Spleen (tissue), 11 donors: ENCODE data around the gene ARID1A. TPM values are rescaled to one million over a fixed set of nuclear protein-coding genes. Genes with fewer than 3 reads are reported as not detected.

Source experiments
- DNase-seq: peaks from one replicate; pipeline ENCODE4 v3.0.0-alpha.2; 2020
- H3K27ac ChIP-seq, 8 donors: fragments of 200-600 bp; sonication (generic) in 7 of 8; 1 replicate in 4 of 8; 2 replicates in 4 of 8; pipeline versions ENCODE4 v1.5.0 to v1.8.0; 2016 to 2021; ENCODE audit warnings: inconsistent platforms in 4 of 8, mild to moderate bottlenecking in 4 of 8, moderate library complexity in 1 of 8
- H3K27me3 ChIP-seq, 7 donors: fragments of 200-600 bp; sonication (generic) in 6 of 7; replicated peaks in 1 of 7; 1 replicate in 4 of 7; 2 replicates in 3 of 7; pipeline versions ENCODE4 v1.5.0 to v1.8.0; 2016 to 2021; ENCODE audit warnings: inconsistent platforms in 3 of 7, mild to moderate bottlenecking in 1 of 7
- H3K36me3 ChIP-seq, 6 donors: fragments of 200-600 bp; sonication (generic) in 5 of 6; 1 replicate in 4 of 6; 2 replicates in 2 of 6; pipeline versions ENCODE4 v1.5.0 to v1.8.0; 2016 to 2021; ENCODE audit warnings: inconsistent platforms in 2 of 6
- H3K4me1 ChIP-seq, 6 donors: fragments of 200-600 bp; sonication (generic) in 5 of 6; 1 replicate in 3 of 6; 2 replicates in 3 of 6; pipeline versions ENCODE4 v1.5.0 to v1.8.0; 2016 to 2021; ENCODE audit warnings: inconsistent platforms in 3 of 6
- H3K4me3 ChIP-seq, 8 donors: fragments of 200-600 bp; sonication (generic) in 7 of 8; 1 replicate in 4 of 8; 2 replicates in 4 of 8; pipeline versions ENCODE4 v1.5.0 to v1.8.0; 2016 to 2021; ENCODE audit warnings: inconsistent platforms in 4 of 8, mild to moderate bottlenecking in 4 of 8, moderate library complexity in 2 of 8
- H3K9me3 ChIP-seq, 8 donors: fragments of 200-600 bp; sonication (generic) in 7 of 8; 1 replicate in 4 of 8; 2 replicates in 4 of 8; pipeline versions ENCODE4 v1.5.0 to v1.8.0; 2016 to 2021; ENCODE audit warnings: inconsistent platforms in 4 of 8
- CTCF ChIP-seq, 11 experiments: fragments of 200-600 bp in 7 of 11; fragments of 450-650 bp in 4 of 11; sonication (generic) in 4 of 11; IDR thresholded peaks in 8 of 11; conservative IDR thresholded peaks in 3 of 11; 1 replicate in 7 of 11; 2 replicates in 4 of 11; pipeline versions ENCODE4 v1.4.0 to v1.8.0; 2016 to 2021; ENCODE audit warnings: antibody characterized with exemption in 11 of 11, inconsistent platforms in 4 of 11, mild to moderate bottlenecking in 1 of 11
- POLR2A ChIP-seq, 3 donors: fragments of 450-650 bp; IDR thresholded peaks; one replicate each; pipeline ENCODE4 v1.5.1; 2017; ENCODE audit warnings: antibody characterized with exemption in 3 of 3, mild to moderate bottlenecking in 1 of 3
- POLR2AphosphoS5 ChIP-seq, 3 donors: sonication (generic); formaldehyde crosslinking; IDR thresholded peaks; one replicate each; pipeline ENCODE4 v1.5.1; 2017; ENCODE audit warnings: antibody characterized with exemption in 3 of 3
- WGBS, 5 donors: extraction: QIAGEN DNeasy Blood & Tissue Kit in 3 of 5; methylation state at CpG; one replicate each; pipeline versions ENCODE4 v1.1.5 to v1.1.7; 2013 to 2018; 5-methylcytosine and 5-hydroxymethylcytosine counted together
- intact Hi-C: fragments of 100-400 bp; cut with DNase I; formaldehyde crosslinking; loops from one replicate; pipeline ENCODE4 v1.15.0; 2023; ENCODE audit warnings: low total_unique reads
- polyA plus RNA-seq, 3 donors: library from polyadenylated mRNA; stranded (reverse); fragments of 200-250 nt; gene quantifications; one replicate each; pipeline ENCODE4 v1.2.1, GENCODE V29; 2013
- total RNA-seq, 7 donors: library from RNA; depleted of rRNA in 3 of 7; stranded (reverse); fragments of >200 nt in 3 of 7; fragmentation: NEBNext Ultra II Directional in 4 of 7; extraction: Animal tissue kit (Norgen Biotek cat#: 25700) in 4 of 7; gene quantifications; one replicate each; pipeline versions ENCODE4 v1.1.0 to v1.2.1, GENCODE V29; 2016 to 2021
- donor health status: healthy with polysubstance abuse.
- donor health status: DM: no; HTN: no; CAD: no; lungs with moderate emphysema.
- donor health status: DM: no; HTN: no; CAD: no.
- donor health status: Bipolar disorder and iron deficiency.
- donor health status: healthy.
- donor health status: DM: no; HTN: no; CAD: no.
- donor health status: DM: yes; HTN: yes; CAD: no.

Gene ARID1A
- total and polyA plus RNA-seq, 10 donors, result 9.8 to 121 (median 91.8) TPM

GRCh38 chr1:26786437-26787380 lies 90.9 kb downstream of the ARID1A start:
- intact Hi-C loops, result loop anchor here (5.0 kb wide), 1 partner anchor 89 kb away; the partner anchor contains the start of gene ARID1A
- peaks cover 44 to 93% (median 71%) of the 10 kb centered on the region in 6 donors for H3K4me1 ChIP-seq

GRCh38 chr1:26787381-26787705 lies 91.5 kb downstream of the ARID1A start:
- peak overlapping the region; percentile 63 to 96 (median 75) for H3K4me3 ChIP-seq
- intact Hi-C loops, result loop anchor here (5.0 kb wide), 1 partner anchor 90 kb away; the partner anchor contains the start of gene ARID1A
- H3K36me3 ChIP-seq, result peaks cover 0 to 32% (median 0%) of the 10 kb centered on the region in 6 donors
- WGBS, 5 donors, result 0 to 1% (median 0%) methylated on average over 11 of the region's 11 CpGs
- peak overlapping the region; percentile 96 to 100 (median 99) for H3K27ac ChIP-seq
- TF ChIP-seq POLR2A (IDR thresholded peaks at IDR 0.05) (no peak), CTCF (IDR thresholded peaks at IDR 0.05 in 8 of 11, conservative IDR thresholded peaks at IDR 0.05 in 3 of 11) (no peak), POLR2AphosphoS5 (IDR thresholded peaks at IDR 0.05) (no peak)
- no peaks in the 10 kb centered on the region for H3K9me3 ChIP-seq
- peaks cover 44 to 90% (median 71%) of the 10 kb centered on the region in 6 donors for H3K4me1 ChIP-seq
- H3K27me3 ChIP-seq, result no peaks in the 10 kb centered on the region
- no peak for DNase-seq

More at GRCh38 chr1:26786437-26787380, 90.9 kb downstream of the ARID1A start:
- H3K27ac ChIP-seq, result peak overlapping the region; percentile 96 to 100 (median 99)
- TF ChIP-seq CTCF (IDR thresholded peaks at IDR 0.05 in 8 of 11, conservative IDR thresholded peaks at IDR 0.05 in 3 of 11) (no peak), POLR2A (IDR thresholded peaks at IDR 0.05) (peak in 1 of 3 donors; percentile 31), POLR2AphosphoS5 (IDR thresholded peaks at IDR 0.05) (peak in 1 of 3 donors; percentile 67)
- H3K36me3 ChIP-seq, result peaks cover 0 to 33% (median 0%) of the 10 kb centered on the region in 6 donors
- no peaks in the 10 kb centered on the region for H3K9me3 ChIP-seq
- no peaks in the 10 kb centered on the region for H3K27me3 ChIP-seq
- WGBS, 5 donors, result 0 to 4% (median 3%) methylated on average over 12 of the region's 12 CpGs
- peak overlapping the region; percentile 63 to 96 (median 75) for H3K4me3 ChIP-seq
- peak; percentile 87 for DNase-seq

GRCh38 chr1:26787706-26788514 lies 92.1 kb downstream of the ARID1A start, which contains the start of gene PIGV:
PIGV (plus strand) TSS chr1:26787950; CDS start chr1:26790816, 2,866 bp downstream.
- TF ChIP-seq POLR2AphosphoS5 (IDR thresholded peaks at IDR 0.05), result peak; percentile 91 to 93 (median 93)
- TF ChIP-seq CTCF (IDR thresholded peaks at IDR 0.05 in 8 of 11, conservative IDR thresholded peaks at IDR 0.05 in 3 of 11), result peak in 10 of 11 experiments; percentile 20 to 71 (median 46)
- TF ChIP-seq POLR2A (IDR thresholded peaks at IDR 0.05), result peak in 2 of 3 donors; percentile 6 to 46
- Histone ChIP-seq H3K4me3 (peak within 1 kb of the TSS; percentile 63 to 96 (median 75)), H3K4me1 (peaks cover 44 to 84% (median 67%) of the 10 kb centered on the region in 6 donors), H3K36me3 (peaks cover 0 to 32% (median 0%) of the 10 kb centered on the region in 6 donors), H3K27ac (peak within 1 kb of the TSS; percentile 96 to 100 (median 99)), H3K9me3 (no peaks in the 10 kb centered on the region), H3K27me3 (no peaks in the 10 kb centered on the region)
- intact Hi-C loops, result loop anchor here (5.0 kb wide), 1 partner anchor 91 kb away; the partner anchor contains the start of gene ARID1A
- WGBS, 5 donors, result 0 to 1% (median 0%) methylated on average over 24 to 63 of the region's 63 CpGs
- DNase-seq, result peak; percentile 97
